ENCODE measurements around the gene ABHD2. TPM values are rescaled to one million over a fixed set of nuclear protein-coding genes. Genes with fewer than 3 reads are reported as not detected.

ABHD2 gene, protein sequence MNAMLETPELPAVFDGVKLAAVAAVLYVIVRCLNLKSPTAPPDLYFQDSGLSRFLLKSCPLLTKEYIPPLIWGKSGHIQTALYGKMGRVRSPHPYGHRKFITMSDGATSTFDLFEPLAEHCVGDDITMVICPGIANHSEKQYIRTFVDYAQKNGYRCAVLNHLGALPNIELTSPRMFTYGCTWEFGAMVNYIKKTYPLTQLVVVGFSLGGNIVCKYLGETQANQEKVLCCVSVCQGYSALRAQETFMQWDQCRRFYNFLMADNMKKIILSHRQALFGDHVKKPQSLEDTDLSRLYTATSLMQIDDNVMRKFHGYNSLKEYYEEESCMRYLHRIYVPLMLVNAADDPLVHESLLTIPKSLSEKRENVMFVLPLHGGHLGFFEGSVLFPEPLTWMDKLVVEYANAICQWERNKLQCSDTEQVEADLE
- total RNA-seq: 42.9 and 84.9 TPM in 2 replicates
- 39.5 and 55.3 TPM in 2 replicates for polyA plus RNA-seq
- polyA plus RNA-seq (2012): 25.1 and 29.1 TPM in 2 replicates
- polyA minus RNA-seq (ENCODE audit: low replicate concordance): 337 and 341 TPM in 2 replicates

DNA sequence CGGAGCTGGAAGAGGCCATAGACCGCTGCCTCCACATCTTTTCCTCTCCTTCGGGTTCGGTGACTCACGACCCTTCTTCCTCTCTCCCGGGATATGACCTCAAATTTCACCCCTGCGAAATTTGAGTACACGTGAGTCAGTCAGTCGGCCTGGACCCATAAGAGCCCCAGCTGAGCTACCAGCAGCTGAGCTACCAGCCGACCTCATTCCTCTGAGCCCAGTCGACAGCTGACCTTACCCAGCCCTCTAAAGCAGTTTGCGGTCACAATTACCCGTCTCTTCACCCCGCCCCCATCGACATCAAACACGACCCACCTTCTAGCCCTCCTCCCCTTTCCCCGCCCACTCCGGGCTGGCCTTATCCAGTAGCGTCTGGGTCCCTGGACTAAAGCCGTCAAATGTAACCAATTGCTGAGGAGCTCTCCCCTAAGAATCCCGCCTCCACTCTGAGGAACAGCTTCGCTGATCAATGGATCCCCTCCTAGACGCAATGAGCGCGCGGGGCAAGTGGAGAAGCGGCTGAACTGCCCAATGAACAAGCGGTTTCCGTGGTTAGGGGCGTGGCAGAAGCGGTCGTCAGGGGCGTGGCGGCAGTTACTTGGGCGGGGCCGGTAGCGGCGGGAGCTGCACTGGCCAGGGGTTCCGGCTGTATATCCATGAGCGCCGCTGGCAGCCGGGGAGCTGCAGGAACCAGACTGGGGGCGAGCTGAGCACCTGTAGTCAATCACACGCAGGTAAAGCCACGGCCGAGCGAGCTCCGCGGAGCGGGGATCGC, at the start of gene ABHD2:
Gene ABHD2 (plus strand): TSS at position 627 of the 775 bp plus-strand sequence. CDS start 27,872 bp downstream, outside the sequence.
- peak within 1 kb of the TSS; percentile 49 for H2AFZ ChIP-seq (ENCODE audit: low read length)
- H3K4me1 ChIP-seq (ENCODE audit: control insufficient read depth, extremely low read depth, insufficient read depth, low read length): peaks cover 29% of the 10 kb centered on the region
- H4K20me1 ChIP-seq (ENCODE audit: control insufficient read depth, extremely low read depth, insufficient read depth, low read length): no peaks in the 10 kb centered on the region

DNA sequence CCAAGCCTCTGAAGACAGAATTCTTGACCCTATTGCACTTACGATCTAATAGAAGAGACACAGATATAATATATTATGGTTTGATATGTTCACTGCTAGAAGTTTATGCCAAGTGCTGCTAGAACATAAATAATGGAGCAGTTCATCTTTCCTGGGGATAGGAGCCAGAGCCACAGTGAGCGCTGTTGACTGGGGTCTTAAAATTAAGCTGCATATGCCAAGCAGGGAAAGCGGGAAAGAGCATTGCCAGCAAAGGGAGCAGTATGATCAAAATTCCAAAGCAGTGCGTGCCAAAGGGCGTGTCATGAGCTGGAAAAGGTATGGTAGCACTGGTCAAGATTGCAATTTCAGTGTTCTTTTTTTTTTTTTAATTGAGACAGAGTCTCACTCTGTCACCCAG, 49.1 kb upstream of the ABHD2 start:
- no peak overlapping the region for H3K4me3 ChIP-seq (replicated peaks in 1 of 4; ENCODE audit: control extremely low read depth in 1 of 4, insufficient read depth in 1 of 4, low read depth in 3 of 4, low read length in 4 of 4)
- no peak overlapping the region for H3K9ac ChIP-seq (ENCODE audit: insufficient read depth, low read length)
- H3K27ac ChIP-seq (ENCODE audit: insufficient read depth, low read length): no peak overlapping the region
- no peaks in the 10 kb centered on the region for H3K79me2 ChIP-seq (ENCODE audit: control insufficient read depth, insufficient read depth, low read length)
- no peaks in the 10 kb centered on the region for H3K9me3 ChIP-seq (ENCODE audit: control insufficient read depth, insufficient read depth, low read depth, low read length)
- H3K27me3 ChIP-seq (ENCODE audit: control insufficient read depth, insufficient read depth, low read length): peaks cover 6% of the 10 kb centered on the region
- DNase-seq (ENCODE audit: low read depth in 2 of 2): no peak
- H3K36me3 ChIP-seq (ENCODE audit: control insufficient read depth, insufficient read depth, low read length): no peaks in the 10 kb centered on the region
- H3K4me2 ChIP-seq (ENCODE audit: extremely low read depth, insufficient read depth, low read length): no peak overlapping the region
- H2AFZ ChIP-seq (ENCODE audit: low read length): no peak overlapping the region
- TF ChIP-seq EZH2 (IDR thresholded peaks at IDR 0.05; ENCODE audit: low read length, missing control alignments): no peak
- TF ChIP-seq, protein P1, sequence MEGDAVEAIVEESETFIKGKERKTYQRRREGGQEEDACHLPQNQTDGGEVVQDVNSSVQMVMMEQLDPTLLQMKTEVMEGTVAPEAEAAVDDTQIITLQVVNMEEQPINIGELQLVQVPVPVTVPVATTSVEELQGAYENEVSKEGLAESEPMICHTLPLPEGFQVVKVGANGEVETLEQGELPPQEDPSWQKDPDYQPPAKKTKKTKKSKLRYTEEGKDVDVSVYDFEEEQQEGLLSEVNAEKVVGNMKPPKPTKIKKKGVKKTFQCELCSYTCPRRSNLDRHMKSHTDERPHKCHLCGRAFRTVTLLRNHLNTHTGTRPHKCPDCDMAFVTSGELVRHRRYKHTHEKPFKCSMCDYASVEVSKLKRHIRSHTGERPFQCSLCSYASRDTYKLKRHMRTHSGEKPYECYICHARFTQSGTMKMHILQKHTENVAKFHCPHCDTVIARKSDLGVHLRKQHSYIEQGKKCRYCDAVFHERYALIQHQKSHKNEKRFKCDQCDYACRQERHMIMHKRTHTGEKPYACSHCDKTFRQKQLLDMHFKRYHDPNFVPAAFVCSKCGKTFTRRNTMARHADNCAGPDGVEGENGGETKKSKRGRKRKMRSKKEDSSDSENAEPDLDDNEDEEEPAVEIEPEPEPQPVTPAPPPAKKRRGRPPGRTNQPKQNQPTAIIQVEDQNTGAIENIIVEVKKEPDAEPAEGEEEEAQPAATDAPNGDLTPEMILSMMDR (conservative IDR thresholded peaks at IDR 0.05 in 1 of 2, IDR thresholded peaks at IDR 0.05 in 1 of 2; ENCODE audit: low read depth in 1 of 2, low read length in 2 of 2): no peak
- H3K4me1 ChIP-seq (ENCODE audit: control insufficient read depth, extremely low read depth, insufficient read depth, low read length): peaks cover 2% of the 10 kb centered on the region
- H4K20me1 ChIP-seq (ENCODE audit: control insufficient read depth, extremely low read depth, insufficient read depth, low read length): no peaks in the 10 kb centered on the region

More for the DNA sequence above, at the start of gene ABHD2:
- H3K4me3 ChIP-seq (replicated peaks in 1 of 4; ENCODE audit: control extremely low read depth in 1 of 4, insufficient read depth in 1 of 4, low read depth in 3 of 4, low read length in 4 of 4): peak within 1 kb of the TSS; percentile 74 to 84 (median 80)
- H3K27me3 ChIP-seq (ENCODE audit: control insufficient read depth, insufficient read depth, low read length): no peaks in the 10 kb centered on the region
- no peaks in the 10 kb centered on the region for H3K36me3 ChIP-seq (ENCODE audit: control insufficient read depth, insufficient read depth, low read length)
- peak within 1 kb of the TSS; percentile 85 for H3K4me2 ChIP-seq (ENCODE audit: extremely low read depth, insufficient read depth, low read length)
- H3K79me2 ChIP-seq (ENCODE audit: control insufficient read depth, insufficient read depth, low read length): peaks cover 29% of the 10 kb centered on the region
- peak within 1 kb of the TSS; percentile 88 for H3K27ac ChIP-seq (ENCODE audit: insufficient read depth, low read length)
- TF ChIP-seq, protein P1 (conservative IDR thresholded peaks at IDR 0.05 in 1 of 2, IDR thresholded peaks at IDR 0.05 in 1 of 2; ENCODE audit: low read depth in 1 of 2, low read length in 2 of 2): no peak
- TF ChIP-seq EZH2 (IDR thresholded peaks at IDR 0.05; ENCODE audit: low read length, missing control alignments): no peak
- H3K9me3 ChIP-seq (ENCODE audit: control insufficient read depth, insufficient read depth, low read depth, low read length): no peaks in the 10 kb centered on the region
- peak within 1 kb of the TSS; percentile 89 for H3K9ac ChIP-seq (ENCODE audit: insufficient read depth, low read length)
- DNase-seq (ENCODE audit: low read depth in 2 of 2): peak; percentile 100

DNA sequence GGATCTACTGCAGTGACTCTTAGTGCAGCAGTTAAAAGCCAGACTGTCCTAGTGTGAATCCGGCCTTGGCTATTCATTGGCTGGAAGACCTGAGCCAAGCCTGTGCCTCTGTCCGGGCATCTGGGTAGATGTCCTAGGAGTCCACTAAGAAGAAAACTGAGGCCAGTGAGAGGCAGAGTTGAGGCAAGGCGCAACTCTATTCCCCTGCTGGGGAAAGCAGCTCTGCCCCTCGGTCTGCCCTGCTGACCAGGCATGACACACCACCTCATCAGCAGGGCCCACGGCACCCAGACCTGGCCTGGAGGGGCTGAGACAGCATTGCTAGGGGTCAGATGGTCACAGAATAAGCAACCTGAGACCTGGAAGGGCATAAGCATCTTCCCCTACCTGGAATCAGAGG, 46.7 kb upstream of the ABHD2 start:
- H2AFZ ChIP-seq (ENCODE audit: low read length): no peak overlapping the region
- H4K20me1 ChIP-seq (ENCODE audit: control insufficient read depth, extremely low read depth, insufficient read depth, low read length): no peaks in the 10 kb centered on the region
- peaks cover 2% of the 10 kb centered on the region for H3K4me1 ChIP-seq (ENCODE audit: control insufficient read depth, extremely low read depth, insufficient read depth, low read length)
- H3K4me3 ChIP-seq (replicated peaks in 1 of 4; ENCODE audit: control extremely low read depth in 1 of 4, insufficient read depth in 1 of 4, low read depth in 3 of 4, low read length in 4 of 4): no peak overlapping the region
- no peak overlapping the region for H3K27ac ChIP-seq (ENCODE audit: insufficient read depth, low read length)
- no peaks in the 10 kb centered on the region for H3K79me2 ChIP-seq (ENCODE audit: control insufficient read depth, insufficient read depth, low read length)
- DNase-seq (ENCODE audit: low read depth in 2 of 2): no peak
- no peak overlapping the region for H3K4me2 ChIP-seq (ENCODE audit: extremely low read depth, insufficient read depth, low read length)
- TF ChIP-seq EZH2 (IDR thresholded peaks at IDR 0.05; ENCODE audit: low read length, missing control alignments): no peak
- TF ChIP-seq, protein P1 (conservative IDR thresholded peaks at IDR 0.05 in 1 of 2, IDR thresholded peaks at IDR 0.05 in 1 of 2; ENCODE audit: low read depth in 1 of 2, low read length in 2 of 2): no peak
- no peak overlapping the region for H3K9ac ChIP-seq (ENCODE audit: insufficient read depth, low read length)
- H3K36me3 ChIP-seq (ENCODE audit: control insufficient read depth, insufficient read depth, low read length): no peaks in the 10 kb centered on the region
- no peaks in the 10 kb centered on the region for H3K9me3 ChIP-seq (ENCODE audit: control insufficient read depth, insufficient read depth, low read depth, low read length)
- peaks cover 6% of the 10 kb centered on the region for H3K27me3 ChIP-seq (ENCODE audit: control insufficient read depth, insufficient read depth, low read length)

Data from fibroblast of lung (primary cell).